SH-SY5Y (cell line): ENCODE results near the gene DEDD2.

Experiments
- GATA2 ChIP-seq: IDR thresholded peaks from 2 replicates; pipeline ENCODE4 v1.6.1; 2011; ENCODE audit warnings: mild to moderate bottlenecking, low read depth, low read length
- GATA3 ChIP-seq: IDR thresholded peaks from 2 replicates; pipeline ENCODE4 v1.6.1; 2011; ENCODE audit warnings: low read depth, mild to moderate bottlenecking, low read length, moderate library complexity

- no peak for TF ChIP-seq GATA2
- no peak for TF ChIP-seq GATA3
Measured at GRCh38 chr19:42189133-42189532, 28.3 kb downstream of the DEDD2 start.
